H1 (cell line): ENCODE results near the gene DENND4C. TPM values are rescaled to one million over a fixed set of nuclear protein-coding genes. Genes with fewer than 3 reads are reported as not detected.

Experiments
- BACH1 ChIP-seq: IDR thresholded peaks from 2 replicates; pipeline ENCODE4 v1.6.1; 2012; ENCODE audit warnings: low read length, improper control_type of control experiment
- CBX8 ChIP-seq: fragments of 300-800, 300-1000 bp; sonication (generic); IDR thresholded peaks from 2 replicates; pipeline ENCODE4 v1.7.1; 2016; ENCODE audit warnings: low read depth, low read length, borderline replicate concordance
- CTBP2 ChIP-seq: IDR thresholded peaks from 2 replicates; pipeline ENCODE4 v1.7.0; 2011; ENCODE audit warnings: borderline replicate concordance, mild to moderate bottlenecking, moderate library complexity, mixed read lengths, low read length; ENCODE audit not compliant: insufficient read depth, insufficient read length
- EP300 ChIP-seq, 2 experiments: IDR thresholded peaks; 1 replicate in 1 of 2; 2 replicates in 1 of 2; pipeline ENCODE4 v1.6.1; 2011 to 2012; ENCODE audit warnings: low read depth in 2 of 2, low read length in 2 of 2, mild to moderate bottlenecking in 2 of 2, borderline replicate concordance in 1 of 2, inconsistent platforms in 1 of 2, moderate library complexity in 1 of 2
- KDM4A ChIP-seq: IDR thresholded peaks from one replicate; pipeline ENCODE4 v1.7.1; 2012; ENCODE audit warnings: low read depth, mild to moderate bottlenecking, moderate library complexity, low read length, inconsistent platforms; ENCODE audit not compliant: severe bottlenecking
- RXRA ChIP-seq: IDR thresholded peaks from 2 replicates; pipeline ENCODE4 v1.6.1; 2011; ENCODE audit warnings: low read depth, mild to moderate bottlenecking, low read length, moderate library complexity; ENCODE audit not compliant: insufficient read depth
- SAP30 ChIP-seq: fragments of 300-600 bp; sonication (generic); IDR thresholded peaks from 2 replicates; pipeline ENCODE4 v1.7.1; 2012; ENCODE audit warnings: low read length, moderate library complexity, mild to moderate bottlenecking, inconsistent platforms; ENCODE audit not compliant: insufficient read depth, insufficient replicate concordance
- SUZ12 ChIP-seq: fragments of 200-600 bp; sonication (generic); IDR thresholded peaks from 2 replicates; pipeline ENCODE4 v1.6.1; 2012; ENCODE audit warnings: mild to moderate bottlenecking, inconsistent platforms, low read length, moderate library complexity, mixed read lengths
- YY1 ChIP-seq: IDR thresholded peaks from 2 replicates; pipeline ENCODE4 v1.6.1; 2011; ENCODE audit warnings: low read depth, mild to moderate bottlenecking, low read length
- polyA plus RNA-seq, 7 experiments: library from polyadenylated mRNA; depleted of rRNA in 3 of 7; stranded (reverse) in 5 of 7; unstranded in 2 of 7; fragments of >200 nt in 5 of 7; fragments of 200-250 nt in 2 of 7; gene quantifications; 1 replicate in 5 of 7; 2 replicates in 1 of 7; 4 replicates in 1 of 7; pipeline versions ENCODE4 v1.2.1 to v1.2.3, GENCODE V29; 2011 to 2013; ENCODE audit warnings: missing spikeins in 2 of 7, mixed read lengths in 2 of 7
- total RNA-seq: library from RNA; stranded (reverse); fragmentation: NEBNext Ultra II Directional; extraction: Animal tissue kit (Norgen Biotek cat#: 25700); gene quantifications from 2 replicates; pipeline ENCODE4 v1.2.1, GENCODE V29; 2021
- TF ChIP-seq, protein P1 (sequence below): fragments of 300-600 bp; sonication (generic); IDR thresholded peaks from 2 replicates; pipeline ENCODE4 v1.7.1; 2012; ENCODE audit warnings: low read length, moderate library complexity, mild to moderate bottlenecking, inconsistent platforms; ENCODE audit not compliant: insufficient replicate concordance

The DENND4C gene
- total and polyA plus RNA-seq, 2 of the 8 experiments (the other 6 are each of a cell fraction or from before 2014, with no cell fraction given): 6.9 to 18.9 TPM

- TF ChIP-seq, protein P1, sequence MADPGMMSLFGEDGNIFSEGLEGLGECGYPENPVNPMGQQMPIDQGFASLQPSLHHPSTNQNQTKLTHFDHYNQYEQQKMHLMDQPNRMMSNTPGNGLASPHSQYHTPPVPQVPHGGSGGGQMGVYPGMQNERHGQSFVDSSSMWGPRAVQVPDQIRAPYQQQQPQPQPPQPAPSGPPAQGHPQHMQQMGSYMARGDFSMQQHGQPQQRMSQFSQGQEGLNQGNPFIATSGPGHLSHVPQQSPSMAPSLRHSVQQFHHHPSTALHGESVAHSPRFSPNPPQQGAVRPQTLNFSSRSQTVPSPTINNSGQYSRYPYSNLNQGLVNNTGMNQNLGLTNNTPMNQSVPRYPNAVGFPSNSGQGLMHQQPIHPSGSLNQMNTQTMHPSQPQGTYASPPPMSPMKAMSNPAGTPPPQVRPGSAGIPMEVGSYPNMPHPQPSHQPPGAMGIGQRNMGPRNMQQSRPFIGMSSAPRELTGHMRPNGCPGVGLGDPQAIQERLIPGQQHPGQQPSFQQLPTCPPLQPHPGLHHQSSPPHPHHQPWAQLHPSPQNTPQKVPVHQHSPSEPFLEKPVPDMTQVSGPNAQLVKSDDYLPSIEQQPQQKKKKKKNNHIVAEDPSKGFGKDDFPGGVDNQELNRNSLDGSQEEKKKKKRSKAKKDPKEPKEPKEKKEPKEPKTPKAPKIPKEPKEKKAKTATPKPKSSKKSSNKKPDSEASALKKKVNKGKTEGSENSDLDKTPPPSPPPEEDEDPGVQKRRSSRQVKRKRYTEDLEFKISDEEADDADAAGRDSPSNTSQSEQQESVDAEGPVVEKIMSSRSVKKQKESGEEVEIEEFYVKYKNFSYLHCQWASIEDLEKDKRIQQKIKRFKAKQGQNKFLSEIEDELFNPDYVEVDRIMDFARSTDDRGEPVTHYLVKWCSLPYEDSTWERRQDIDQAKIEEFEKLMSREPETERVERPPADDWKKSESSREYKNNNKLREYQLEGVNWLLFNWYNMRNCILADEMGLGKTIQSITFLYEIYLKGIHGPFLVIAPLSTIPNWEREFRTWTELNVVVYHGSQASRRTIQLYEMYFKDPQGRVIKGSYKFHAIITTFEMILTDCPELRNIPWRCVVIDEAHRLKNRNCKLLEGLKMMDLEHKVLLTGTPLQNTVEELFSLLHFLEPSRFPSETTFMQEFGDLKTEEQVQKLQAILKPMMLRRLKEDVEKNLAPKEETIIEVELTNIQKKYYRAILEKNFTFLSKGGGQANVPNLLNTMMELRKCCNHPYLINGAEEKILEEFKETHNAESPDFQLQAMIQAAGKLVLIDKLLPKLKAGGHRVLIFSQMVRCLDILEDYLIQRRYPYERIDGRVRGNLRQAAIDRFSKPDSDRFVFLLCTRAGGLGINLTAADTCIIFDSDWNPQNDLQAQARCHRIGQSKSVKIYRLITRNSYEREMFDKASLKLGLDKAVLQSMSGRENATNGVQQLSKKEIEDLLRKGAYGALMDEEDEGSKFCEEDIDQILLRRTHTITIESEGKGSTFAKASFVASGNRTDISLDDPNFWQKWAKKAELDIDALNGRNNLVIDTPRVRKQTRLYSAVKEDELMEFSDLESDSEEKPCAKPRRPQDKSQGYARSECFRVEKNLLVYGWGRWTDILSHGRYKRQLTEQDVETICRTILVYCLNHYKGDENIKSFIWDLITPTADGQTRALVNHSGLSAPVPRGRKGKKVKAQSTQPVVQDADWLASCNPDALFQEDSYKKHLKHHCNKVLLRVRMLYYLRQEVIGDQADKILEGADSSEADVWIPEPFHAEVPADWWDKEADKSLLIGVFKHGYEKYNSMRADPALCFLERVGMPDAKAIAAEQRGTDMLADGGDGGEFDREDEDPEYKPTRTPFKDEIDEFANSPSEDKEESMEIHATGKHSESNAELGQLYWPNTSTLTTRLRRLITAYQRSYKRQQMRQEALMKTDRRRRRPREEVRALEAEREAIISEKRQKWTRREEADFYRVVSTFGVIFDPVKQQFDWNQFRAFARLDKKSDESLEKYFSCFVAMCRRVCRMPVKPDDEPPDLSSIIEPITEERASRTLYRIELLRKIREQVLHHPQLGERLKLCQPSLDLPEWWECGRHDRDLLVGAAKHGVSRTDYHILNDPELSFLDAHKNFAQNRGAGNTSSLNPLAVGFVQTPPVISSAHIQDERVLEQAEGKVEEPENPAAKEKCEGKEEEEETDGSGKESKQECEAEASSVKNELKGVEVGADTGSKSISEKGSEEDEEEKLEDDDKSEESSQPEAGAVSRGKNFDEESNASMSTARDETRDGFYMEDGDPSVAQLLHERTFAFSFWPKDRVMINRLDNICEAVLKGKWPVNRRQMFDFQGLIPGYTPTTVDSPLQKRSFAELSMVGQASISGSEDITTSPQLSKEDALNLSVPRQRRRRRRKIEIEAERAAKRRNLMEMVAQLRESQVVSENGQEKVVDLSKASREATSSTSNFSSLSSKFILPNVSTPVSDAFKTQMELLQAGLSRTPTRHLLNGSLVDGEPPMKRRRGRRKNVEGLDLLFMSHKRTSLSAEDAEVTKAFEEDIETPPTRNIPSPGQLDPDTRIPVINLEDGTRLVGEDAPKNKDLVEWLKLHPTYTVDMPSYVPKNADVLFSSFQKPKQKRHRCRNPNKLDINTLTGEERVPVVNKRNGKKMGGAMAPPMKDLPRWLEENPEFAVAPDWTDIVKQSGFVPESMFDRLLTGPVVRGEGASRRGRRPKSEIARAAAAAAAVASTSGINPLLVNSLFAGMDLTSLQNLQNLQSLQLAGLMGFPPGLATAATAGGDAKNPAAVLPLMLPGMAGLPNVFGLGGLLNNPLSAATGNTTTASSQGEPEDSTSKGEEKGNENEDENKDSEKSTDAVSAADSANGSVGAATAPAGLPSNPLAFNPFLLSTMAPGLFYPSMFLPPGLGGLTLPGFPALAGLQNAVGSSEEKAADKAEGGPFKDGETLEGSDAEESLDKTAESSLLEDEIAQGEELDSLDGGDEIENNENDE: no peak
- TF ChIP-seq CBX8: no peak
- no peak for TF ChIP-seq KDM4A
- no peak for TF ChIP-seq EP300 (IDR thresholded peaks at IDR 0.05; ENCODE audit: borderline replicate concordance in 1 of 2, low read depth in 2 of 2, low read length in 2 of 2)
- TF ChIP-seq BACH1: no peak
- no peak for TF ChIP-seq YY1
- TF ChIP-seq SUZ12: no peak
- TF ChIP-seq SAP30: no peak
- no peak for TF ChIP-seq CTBP2
- TF ChIP-seq RXRA: no peak
Measured at GRCh38 chr9:19186232-19186631, 44.3 kb upstream of the DENND4C start (continued).
